ENCODE results near the gene PCOLCE2.
"Not testable (repeated sequence)": the region's sequence is repeated elsewhere in the genome, so short reads cannot be mapped to it uniquely, and the experiment has no call there.

PCOLCE2 gene

GRCh38 chr3:142875099-142875498, 13.8 kb downstream of the PCOLCE2 start:
- Mint-ChIP-seq H3K4me3 (no peak overlapping the region), H3K27ac (no peak overlapping the region), H3K4me1 (peaks cover 9% of the 10 kb centered on the region), H3K36me3 (ENCODE audit: low read depth) (no peaks in the 10 kb centered on the region), H3K27me3 (ENCODE audit: low read depth, poor library complexity) (no peaks in the 10 kb centered on the region), H3K9me3 (no peaks in the 10 kb centered on the region)
- TF ChIP-seq, protein P1, sequence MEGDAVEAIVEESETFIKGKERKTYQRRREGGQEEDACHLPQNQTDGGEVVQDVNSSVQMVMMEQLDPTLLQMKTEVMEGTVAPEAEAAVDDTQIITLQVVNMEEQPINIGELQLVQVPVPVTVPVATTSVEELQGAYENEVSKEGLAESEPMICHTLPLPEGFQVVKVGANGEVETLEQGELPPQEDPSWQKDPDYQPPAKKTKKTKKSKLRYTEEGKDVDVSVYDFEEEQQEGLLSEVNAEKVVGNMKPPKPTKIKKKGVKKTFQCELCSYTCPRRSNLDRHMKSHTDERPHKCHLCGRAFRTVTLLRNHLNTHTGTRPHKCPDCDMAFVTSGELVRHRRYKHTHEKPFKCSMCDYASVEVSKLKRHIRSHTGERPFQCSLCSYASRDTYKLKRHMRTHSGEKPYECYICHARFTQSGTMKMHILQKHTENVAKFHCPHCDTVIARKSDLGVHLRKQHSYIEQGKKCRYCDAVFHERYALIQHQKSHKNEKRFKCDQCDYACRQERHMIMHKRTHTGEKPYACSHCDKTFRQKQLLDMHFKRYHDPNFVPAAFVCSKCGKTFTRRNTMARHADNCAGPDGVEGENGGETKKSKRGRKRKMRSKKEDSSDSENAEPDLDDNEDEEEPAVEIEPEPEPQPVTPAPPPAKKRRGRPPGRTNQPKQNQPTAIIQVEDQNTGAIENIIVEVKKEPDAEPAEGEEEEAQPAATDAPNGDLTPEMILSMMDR (IDR thresholded peaks at IDR 0.05) = no peak
- DNase-seq = no peak

DNA sequence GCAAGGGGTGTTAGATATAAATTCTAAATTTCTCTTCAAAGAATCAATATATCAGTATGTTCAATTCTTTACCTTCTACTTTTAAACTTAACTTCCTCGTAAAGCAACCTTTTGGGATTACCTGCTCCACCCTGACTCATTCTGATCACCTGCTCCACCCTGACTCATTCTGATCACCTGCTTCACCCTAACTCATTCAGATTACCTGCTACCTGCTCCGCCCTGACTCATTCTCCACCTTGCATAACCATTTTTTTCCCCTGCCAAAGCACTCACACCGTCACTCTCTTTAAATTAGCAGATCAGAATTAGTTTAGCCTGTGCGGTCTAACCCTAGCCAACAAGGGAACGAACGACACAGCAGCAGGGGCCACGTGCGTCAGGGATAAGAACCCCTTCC, 20.5 kb downstream of the PCOLCE2 start:
- not testable (repeated sequence) for H3K36me3 Mint-ChIP-seq (ENCODE audit: low read depth)

DNA sequence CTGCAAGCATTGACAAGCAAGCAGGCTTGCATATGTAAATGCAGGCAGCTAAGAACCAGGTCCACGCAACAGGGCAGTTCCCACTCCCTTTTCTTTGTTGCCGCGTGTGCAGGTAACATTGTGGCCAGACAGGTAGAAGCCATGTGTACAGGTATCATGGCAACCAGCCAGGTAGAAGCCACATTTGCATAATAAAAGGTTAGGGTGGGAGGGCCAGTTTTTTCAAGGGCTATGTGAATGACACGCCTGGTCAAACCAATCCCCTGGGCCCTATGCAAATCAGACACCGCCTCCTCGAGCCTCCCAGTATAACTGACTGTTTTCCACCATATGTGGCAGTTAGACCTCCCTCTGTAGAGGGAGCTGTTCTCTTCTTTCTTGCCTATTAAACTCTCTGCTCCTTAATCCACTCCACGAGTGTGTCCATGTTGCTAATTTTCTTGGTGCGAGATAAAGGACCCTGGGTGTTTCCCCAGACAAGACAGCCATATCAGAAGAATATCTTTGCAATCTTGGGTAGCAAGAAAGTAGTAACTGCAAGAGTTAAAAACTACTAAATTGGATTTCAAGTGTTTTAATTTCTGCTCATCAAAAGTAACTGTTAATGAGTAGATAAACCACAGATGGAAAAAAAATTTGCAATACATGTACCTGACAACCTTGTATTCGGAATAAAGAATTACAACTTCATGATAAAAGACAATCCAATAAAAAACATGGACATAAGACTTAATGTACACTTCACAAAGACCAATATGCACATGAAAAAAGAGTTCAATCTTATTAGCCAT, 21.8 kb downstream of the PCOLCE2 start:
- Mint-ChIP-seq H3K4me1 (peaks cover 16% of the 10 kb centered on the region), H3K4me3 (no peak overlapping the region), H3K9me3 (no peaks in the 10 kb centered on the region), H3K27ac (no peak overlapping the region), H3K36me3 (ENCODE audit: low read depth) (peaks cover 4% of the 10 kb centered on the region), H3K27me3 (ENCODE audit: low read depth, poor library complexity) (no peaks in the 10 kb centered on the region)
- TF ChIP-seq, protein P1 (IDR thresholded peaks at IDR 0.05) = no peak
- DNase-seq = no peak

More for the DNA sequence above, 20.5 kb downstream of the PCOLCE2 start:
- H3K4me3 Mint-ChIP-seq; DNase-seq; H3K27me3 Mint-ChIP-seq (ENCODE audit: low read depth, poor library complexity); H3K9me3 Mint-ChIP-seq; H3K4me1 Mint-ChIP-seq; H3K27ac Mint-ChIP-seq: not testable (repeated sequence)

DNA sequence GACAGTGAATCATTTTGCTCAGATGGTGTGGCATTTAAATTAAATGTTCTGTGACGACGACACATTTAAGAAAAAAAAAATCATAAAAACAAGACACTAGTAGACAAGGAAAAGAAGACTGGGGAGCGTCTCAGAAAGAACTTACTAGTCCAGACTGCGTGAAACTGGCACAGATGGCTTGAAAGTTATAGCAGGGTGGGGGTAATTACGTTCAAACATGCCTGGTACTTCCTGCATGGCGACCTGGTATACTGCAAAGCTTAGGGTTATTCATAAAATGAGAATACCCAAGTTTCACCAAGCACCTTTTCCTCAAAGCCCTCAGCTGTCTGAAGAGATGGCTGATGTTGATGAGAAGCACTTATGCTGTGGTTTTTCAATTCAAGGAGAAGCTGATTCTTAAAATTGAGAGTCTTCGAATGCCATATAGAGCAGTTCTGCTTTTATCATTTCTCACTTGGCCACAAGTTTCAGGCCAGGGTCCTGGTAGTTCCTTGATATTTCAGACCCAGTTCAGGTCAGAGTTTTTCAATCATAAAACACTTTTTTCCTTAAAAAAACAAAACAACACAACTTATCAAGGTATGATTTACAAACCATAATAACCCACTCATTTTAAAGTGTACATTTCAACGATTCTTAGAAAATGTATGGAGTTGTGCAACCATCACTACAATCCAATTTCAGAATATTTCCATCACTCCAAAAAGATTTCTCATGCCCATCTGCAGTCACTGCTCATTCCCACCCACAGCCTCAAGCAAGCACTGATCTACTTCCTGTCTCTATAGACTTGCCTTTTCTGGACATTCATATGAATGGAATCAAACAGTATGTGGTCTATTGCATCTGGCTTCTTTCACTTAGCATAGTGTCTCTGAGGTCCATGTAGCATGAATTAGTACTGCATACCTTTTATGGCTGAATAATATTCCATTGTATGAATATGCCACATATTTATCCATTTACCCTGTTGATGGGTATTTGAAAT, 24.7 kb downstream of the PCOLCE2 start:
- no peak overlapping the region for H3K4me3 Mint-ChIP-seq
- no peaks in the 10 kb centered on the region for H3K36me3 Mint-ChIP-seq (ENCODE audit: low read depth)
- peaks cover 25% of the 10 kb centered on the region for H3K4me1 Mint-ChIP-seq
- H3K9me3 Mint-ChIP-seq = no peaks in the 10 kb centered on the region
- no peak overlapping the region for H3K27ac Mint-ChIP-seq
- DNase-seq = no peak
- peaks cover 6% of the 10 kb centered on the region for H3K27me3 Mint-ChIP-seq (ENCODE audit: low read depth, poor library complexity)
- TF ChIP-seq, protein P1 (IDR thresholded peaks at IDR 0.05) = no peak

GRCh38 chr3:142863010-142863817, 25.7 kb downstream of the PCOLCE2 start:
- peaks cover 25% of the 10 kb centered on the region for H3K4me1 Mint-ChIP-seq
- no peak overlapping the region for H3K4me3 Mint-ChIP-seq
- H3K27ac Mint-ChIP-seq = no peak overlapping the region
- no peak for DNase-seq
- TF ChIP-seq, protein P1 (IDR thresholded peaks at IDR 0.05) = no peak
- no peaks in the 10 kb centered on the region for H3K9me3 Mint-ChIP-seq
- peaks cover 6% of the 10 kb centered on the region for H3K27me3 Mint-ChIP-seq (ENCODE audit: low read depth, poor library complexity)
- no peaks in the 10 kb centered on the region for H3K36me3 Mint-ChIP-seq (ENCODE audit: low read depth)
